HepG2 (cell line): ENCODE results near the gene EXOC6B. TPM values are rescaled to one million over a fixed set of nuclear protein-coding genes. Genes with fewer than 3 reads are reported as not detected.

Experiments
- ATAD3A ChIP-seq: sonication (generic); formaldehyde crosslinking; IDR thresholded peaks from 2 replicates; pipeline ENCODE4 v1.4.0; 2020; ENCODE audit warnings: missing genetic modification reagents
- CENPT ChIP-seq: sonication (generic); formaldehyde crosslinking; IDR thresholded peaks from 2 replicates; pipeline ENCODE4 v1.8.0; 2022; ENCODE audit warnings: low read depth, mild to moderate bottlenecking, moderate library complexity, missing genetic modification reagents
- CHD2 ChIP-seq: IDR thresholded peaks from 2 replicates; pipeline ENCODE4 v1.6.1; 2011; ENCODE audit warnings: low read depth, low read length, improper control_type of control experiment
- DNMT1 ChIP-seq: sonication (generic); formaldehyde crosslinking; IDR thresholded peaks from 2 replicates; pipeline ENCODE4 v1.5.1; 2020; ENCODE audit warnings: mild to moderate bottlenecking, missing genetic modification reagents
- ERF ChIP-seq: IDR thresholded peaks from 2 replicates; pipeline ENCODE4 v1.6.1; 2018; ENCODE audit warnings: missing biosample characterization, missing genetic modification reagents
- FLYWCH1 ChIP-seq: sonication (generic); formaldehyde crosslinking; IDR thresholded peaks from 2 replicates; pipeline ENCODE4 v1.8.1; 2023; ENCODE audit warnings: mild to moderate bottlenecking, missing genetic modification reagents
- HDAC2 ChIP-seq: sonication (generic); formaldehyde crosslinking; IDR thresholded peaks from 2 replicates; pipeline ENCODE4 v1.4.0; 2020; ENCODE audit warnings: missing genetic modification reagents
- HNF4A ChIP-seq: sonication (generic); formaldehyde crosslinking; IDR thresholded peaks from 2 replicates; pipeline ENCODE4 v1.4.0; 2020; ENCODE audit warnings: missing genetic modification reagents
- KLF13 ChIP-seq: sonication (generic); formaldehyde crosslinking; IDR thresholded peaks from 2 replicates; pipeline ENCODE4 v1.4.0; 2020; ENCODE audit warnings: mild to moderate bottlenecking, missing genetic modification reagents
- MIXL1 ChIP-seq: IDR thresholded peaks from 2 replicates; pipeline ENCODE4 v1.6.1; 2016
- NAIF1 ChIP-seq: sonication (generic); formaldehyde crosslinking; IDR thresholded peaks from 2 replicates; pipeline ENCODE4 v1.5.0; 2020; ENCODE audit warnings: mild to moderate bottlenecking, missing genetic modification reagents, borderline replicate concordance
- NCOA5 ChIP-seq: sonication (generic); formaldehyde crosslinking; IDR thresholded peaks from 2 replicates; pipeline ENCODE4 v1.4.0; 2020; ENCODE audit warnings: missing genetic modification reagents
- NRL ChIP-seq: sonication (generic); formaldehyde crosslinking; IDR thresholded peaks from 2 replicates; pipeline ENCODE4 v1.5.0; 2020; ENCODE audit warnings: missing genetic modification reagents, mild to moderate bottlenecking, moderate library complexity, borderline replicate concordance
- RAD51 ChIP-seq: fragments of 450-650 bp; IDR thresholded peaks from 2 replicates; pipeline ENCODE4 v1.6.1; 2016; ENCODE audit warnings: borderline replicate concordance
- RFXAP ChIP-seq: sonication (generic); formaldehyde crosslinking; IDR thresholded peaks from 2 replicates; pipeline ENCODE4 v1.4.0; 2020; ENCODE audit warnings: missing genetic modification reagents, borderline replicate concordance
- SALL1 ChIP-seq: sonication (generic); formaldehyde crosslinking; IDR thresholded peaks from 2 replicates; pipeline ENCODE4 v1.8.0; 2022; ENCODE audit warnings: mild to moderate bottlenecking, missing genetic modification reagents
- U2AF2 ChIP-seq: fragments of 200-400 bp; formaldehyde crosslinking; IDR thresholded peaks from 2 replicates; pipeline ENCODE4 v1.6.1; 2017; ENCODE audit warnings: low read depth, mild to moderate bottlenecking, low read length
- ZNF234 ChIP-seq: sonication (generic); formaldehyde crosslinking; conservative IDR thresholded peaks from 2 replicates; pipeline ENCODE4 v1.5.1; 2020; ENCODE audit warnings: mild to moderate bottlenecking, missing genetic modification reagents
- ZNF3 ChIP-seq: IDR thresholded peaks from 2 replicates; pipeline ENCODE4 v1.7.0; 2017; ENCODE audit warnings: inconsistent platforms
- ZNF354B ChIP-seq: sonication (generic); formaldehyde crosslinking; IDR thresholded peaks from 2 replicates; pipeline ENCODE4 v1.8.0; 2022; ENCODE audit warnings: mild to moderate bottlenecking, missing genetic modification reagents
- ZNF567 ChIP-seq: sonication (generic); formaldehyde crosslinking; IDR thresholded peaks from 2 replicates; pipeline ENCODE4 v1.8.1; 2023; ENCODE audit warnings: mild to moderate bottlenecking, missing genetic modification reagents, borderline replicate concordance
- ZSCAN9 ChIP-seq: IDR thresholded peaks from 2 replicates; pipeline ENCODE4 v1.6.1; 2016; ENCODE audit warnings: borderline replicate concordance
- polyA plus RNA-seq, 8 experiments: library from polyadenylated mRNA; depleted of rRNA in 3 of 8; stranded (reverse) in 7 of 8; unstranded in 1 of 8; fragments of >200 nt; fragmentation: Illumina TruSeq in 4 of 8; extraction: Trizol in 4 of 8; gene quantifications; 2 replicates each; pipeline versions ENCODE4 v1.2.1 to v1.2.3, GENCODE V29; 2011 to 2016; ENCODE audit warnings: low read depth in 4 of 8, missing spikeins in 1 of 8, mixed read lengths in 1 of 8; ENCODE audit not compliant: insufficient read depth in 1 of 8
- total RNA-seq, 5 experiments: library from RNA; depleted of rRNA; stranded (reverse); fragments of >200 nt; fragmentation: Illumina TruSeq; extraction: Trizol; gene quantifications; 2 replicates each; pipeline ENCODE4 v1.2.3, GENCODE V29; 2016; ENCODE audit warnings: low read depth in 1 of 5
- TF ChIP-seq, protein P1 (sequence below): sonication (generic); formaldehyde crosslinking; conservative IDR thresholded peaks from 2 replicates; pipeline ENCODE4 v1.8.1; 2023; ENCODE audit warnings: missing genetic modification reagents
- TF ChIP-seq, protein P2 (sequence below): fragments of 450-650 bp; IDR thresholded peaks from 2 replicates; pipeline ENCODE4 v1.6.1; 2017
- TF ChIP-seq, protein P3 (sequence below): sonication (generic); formaldehyde crosslinking; IDR thresholded peaks from 2 replicates; pipeline ENCODE4 v1.4.0; 2020; ENCODE audit warnings: missing genetic modification reagents, borderline replicate concordance
- TF ChIP-seq, protein P4 (sequence below): sonication (generic); formaldehyde crosslinking; IDR thresholded peaks from 2 replicates; pipeline ENCODE4 v1.5.0; 2020; ENCODE audit warnings: missing genetic modification reagents, mild to moderate bottlenecking, borderline replicate concordance

Gene EXOC6B
- total and polyA plus RNA-seq, 2 of the 13 experiments (the other 11 are each of a cell fraction or from before 2014, with no cell fraction given), result 9.1 to 15.9 TPM

DNA sequence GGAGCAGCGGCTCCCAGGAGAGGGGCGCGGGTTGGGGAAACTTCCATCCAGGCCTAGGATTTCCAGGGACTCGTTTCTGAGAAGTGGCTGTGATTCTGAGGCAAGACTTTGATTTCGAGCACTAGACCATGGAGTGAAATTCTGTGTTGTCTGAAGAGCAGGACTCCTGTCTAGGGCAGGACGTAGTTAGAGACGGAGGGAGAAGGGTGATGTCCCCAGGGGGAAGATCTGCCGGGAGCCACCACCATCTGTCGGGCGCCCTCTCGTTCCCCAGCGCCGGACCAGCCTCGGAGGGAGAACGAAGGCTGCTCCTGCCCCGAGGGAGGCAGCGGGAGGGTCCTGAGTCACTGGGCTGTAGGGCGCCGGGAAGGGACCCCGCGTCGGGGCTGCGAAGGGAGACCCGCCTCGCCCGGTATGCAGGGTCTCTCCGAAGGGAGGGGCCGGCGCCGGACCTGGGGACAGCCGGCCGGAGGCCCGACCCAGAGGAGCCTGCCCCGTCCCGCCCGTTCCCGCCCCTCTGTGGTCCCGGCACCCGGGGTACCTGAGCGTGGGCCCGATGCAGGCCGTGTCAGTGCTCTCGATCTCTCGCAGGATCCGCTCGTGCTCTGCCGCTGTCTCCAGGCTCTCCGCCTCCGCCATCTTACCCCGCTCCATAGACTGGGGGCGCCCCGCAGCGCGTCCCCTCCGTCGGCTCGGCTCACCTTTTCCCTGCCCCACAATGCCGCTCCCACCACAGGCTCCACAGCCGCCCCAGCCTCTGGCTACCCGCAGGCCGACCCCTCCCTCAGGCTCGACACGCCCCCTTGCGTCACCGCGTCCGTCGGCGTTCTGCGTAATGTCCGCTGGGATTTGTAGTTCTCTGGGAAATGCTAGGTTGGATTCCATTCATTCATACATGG is at the start of gene EXOC6B (continued):
- TF ChIP-seq HNF4A (CRISPR knock-in tag) (no peak), NAIF1 (no peak; the same call in 1 of the 2 replicates), CHD2 (peak; percentile 24; the same call in 1 of the 2 replicates), DNMT1 (no peak), ZNF234 (CRISPR knock-in tag) (no peak), NRL (peak; percentile 95; the same call in 1 of the 2 replicates), ATAD3A (CRISPR knock-in tag) (no peak), KLF13 (no peak), ZNF354B (CRISPR knock-in tag) (no peak), HDAC2 (peak; percentile 56; the same call in 1 of the 2 replicates), RAD51 (no peak), ZSCAN9 (CRISPR knock-in tag) (peak; percentile 46), U2AF2 (no peak), CENPT (no peak), SALL1 (CRISPR knock-in tag) (peak; percentile 73), MIXL1 (peak; percentile 80), ZNF3 (no peak), ERF (CRISPR knock-in tag) (peak; percentile 77), NCOA5 (CRISPR knock-in tag) (no peak), ZNF567 (CRISPR knock-in tag) (peak; percentile 48; the same call in 1 of the 2 replicates), FLYWCH1 (CRISPR knock-in tag) (no peak), RFXAP (CRISPR knock-in tag) (no peak; the same call in 1 of the 2 replicates)
- TF ChIP-seq, protein P1, sequence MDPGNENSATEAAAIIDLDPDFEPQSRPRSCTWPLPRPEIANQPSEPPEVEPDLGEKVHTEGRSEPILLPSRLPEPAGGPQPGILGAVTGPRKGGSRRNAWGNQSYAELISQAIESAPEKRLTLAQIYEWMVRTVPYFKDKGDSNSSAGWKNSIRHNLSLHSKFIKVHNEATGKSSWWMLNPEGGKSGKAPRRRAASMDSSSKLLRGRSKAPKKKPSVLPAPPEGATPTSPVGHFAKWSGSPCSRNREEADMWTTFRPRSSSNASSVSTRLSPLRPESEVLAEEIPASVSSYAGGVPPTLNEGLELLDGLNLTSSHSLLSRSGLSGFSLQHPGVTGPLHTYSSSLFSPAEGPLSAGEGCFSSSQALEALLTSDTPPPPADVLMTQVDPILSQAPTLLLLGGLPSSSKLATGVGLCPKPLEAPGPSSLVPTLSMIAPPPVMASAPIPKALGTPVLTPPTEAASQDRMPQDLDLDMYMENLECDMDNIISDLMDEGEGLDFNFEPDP, result 0 out of 2 replicates have a peak, but pooled peaks have one; percentile 88
- TF ChIP-seq, protein P2, sequence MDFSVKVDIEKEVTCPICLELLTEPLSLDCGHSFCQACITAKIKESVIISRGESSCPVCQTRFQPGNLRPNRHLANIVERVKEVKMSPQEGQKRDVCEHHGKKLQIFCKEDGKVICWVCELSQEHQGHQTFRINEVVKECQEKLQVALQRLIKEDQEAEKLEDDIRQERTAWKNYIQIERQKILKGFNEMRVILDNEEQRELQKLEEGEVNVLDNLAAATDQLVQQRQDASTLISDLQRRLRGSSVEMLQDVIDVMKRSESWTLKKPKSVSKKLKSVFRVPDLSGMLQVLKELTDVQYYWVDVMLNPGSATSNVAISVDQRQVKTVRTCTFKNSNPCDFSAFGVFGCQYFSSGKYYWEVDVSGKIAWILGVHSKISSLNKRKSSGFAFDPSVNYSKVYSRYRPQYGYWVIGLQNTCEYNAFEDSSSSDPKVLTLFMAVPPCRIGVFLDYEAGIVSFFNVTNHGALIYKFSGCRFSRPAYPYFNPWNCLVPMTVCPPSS, result no peak
- TF ChIP-seq, protein P3, sequence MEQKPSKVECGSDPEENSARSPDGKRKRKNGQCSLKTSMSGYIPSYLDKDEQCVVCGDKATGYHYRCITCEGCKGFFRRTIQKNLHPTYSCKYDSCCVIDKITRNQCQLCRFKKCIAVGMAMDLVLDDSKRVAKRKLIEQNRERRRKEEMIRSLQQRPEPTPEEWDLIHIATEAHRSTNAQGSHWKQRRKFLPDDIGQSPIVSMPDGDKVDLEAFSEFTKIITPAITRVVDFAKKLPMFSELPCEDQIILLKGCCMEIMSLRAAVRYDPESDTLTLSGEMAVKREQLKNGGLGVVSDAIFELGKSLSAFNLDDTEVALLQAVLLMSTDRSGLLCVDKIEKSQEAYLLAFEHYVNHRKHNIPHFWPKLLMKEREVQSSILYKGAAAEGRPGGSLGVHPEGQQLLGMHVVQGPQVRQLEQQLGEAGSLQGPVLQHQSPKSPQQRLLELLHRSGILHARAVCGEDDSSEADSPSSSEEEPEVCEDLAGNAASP, result peak; percentile 35; the same call in 1 of the 2 replicates
- TF ChIP-seq, protein P4, sequence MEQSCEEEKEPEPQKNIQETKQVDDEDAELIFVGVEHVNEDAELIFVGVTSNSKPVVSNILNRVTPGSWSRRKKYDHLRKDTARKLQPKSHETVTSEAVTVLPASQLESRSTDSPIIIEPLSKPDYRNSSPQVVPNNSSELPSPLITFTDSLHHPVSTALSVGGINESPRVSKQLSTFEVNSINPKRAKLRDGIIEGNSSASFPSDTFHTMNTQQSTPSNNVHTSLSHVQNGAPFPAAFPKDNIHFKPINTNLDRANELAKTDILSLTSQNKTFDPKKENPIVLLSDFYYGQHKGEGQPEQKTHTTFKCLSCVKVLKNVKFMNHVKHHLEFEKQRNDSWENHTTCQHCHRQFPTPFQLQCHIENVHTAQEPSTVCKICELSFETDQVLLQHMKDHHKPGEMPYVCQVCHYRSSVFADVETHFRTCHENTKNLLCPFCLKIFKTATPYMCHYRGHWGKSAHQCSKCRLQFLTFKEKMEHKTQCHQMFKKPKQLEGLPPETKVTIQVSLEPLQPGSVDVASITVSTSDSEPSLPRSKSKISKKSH (CRISPR knock-in tag), result peak; percentile 59; the same call in 1 of the 2 replicates
